GM18499 (cell line): Measurements from ENCODE around the gene BCL10.

Source experiments
- ATAC-seq: cut with Tn5 transposase; IDR thresholded peaks from one replicate; pipeline ENCODE4 v1.9.1; 2021; ENCODE audit warnings: moderate number of reproducible peaks; ENCODE audit not compliant: insufficient read depth, unreplicated experiment

Gene BCL10

DNA sequence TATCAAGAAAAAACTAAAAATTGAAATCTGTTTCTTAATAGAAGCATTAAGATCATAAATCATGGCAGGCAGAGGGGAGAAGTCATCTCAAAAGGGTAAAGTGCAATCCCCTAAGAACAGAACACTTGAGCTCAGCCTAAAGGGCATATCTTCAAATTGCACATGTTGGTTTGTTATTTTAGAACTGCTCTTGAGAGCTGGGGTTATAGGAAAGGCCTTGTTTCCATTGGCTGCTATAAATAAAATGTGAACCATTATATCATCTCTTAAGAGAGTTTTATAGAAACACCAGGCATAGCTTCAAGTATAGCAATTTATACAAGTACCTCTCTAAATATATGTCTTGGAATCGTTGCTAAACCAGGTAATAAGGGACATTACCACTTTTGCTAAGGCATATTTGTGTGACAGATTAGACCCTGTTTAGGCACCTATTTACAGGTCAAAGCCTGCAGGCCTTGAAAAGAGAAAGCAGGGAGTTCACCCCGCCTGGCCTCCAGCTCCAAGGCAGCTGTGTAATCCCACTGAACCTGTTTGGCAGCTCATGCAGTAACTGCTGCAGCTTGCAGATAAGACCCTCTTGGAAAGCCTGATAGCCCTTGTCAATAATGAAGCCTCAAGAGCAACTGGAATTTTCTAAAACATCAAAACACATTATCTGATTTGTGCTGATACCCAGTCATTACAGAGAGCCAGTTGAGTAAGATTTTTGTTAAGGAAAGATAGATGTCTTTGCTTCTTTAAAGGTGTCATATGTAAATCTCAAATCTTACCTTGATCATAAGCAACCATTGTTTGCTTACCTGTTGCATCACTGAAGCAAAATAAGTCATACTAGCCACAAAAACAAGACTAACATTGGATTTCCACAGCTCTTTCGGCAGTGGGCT is 51.5 kb downstream of the BCL10 start:
- no peak for ATAC-seq

DNA sequence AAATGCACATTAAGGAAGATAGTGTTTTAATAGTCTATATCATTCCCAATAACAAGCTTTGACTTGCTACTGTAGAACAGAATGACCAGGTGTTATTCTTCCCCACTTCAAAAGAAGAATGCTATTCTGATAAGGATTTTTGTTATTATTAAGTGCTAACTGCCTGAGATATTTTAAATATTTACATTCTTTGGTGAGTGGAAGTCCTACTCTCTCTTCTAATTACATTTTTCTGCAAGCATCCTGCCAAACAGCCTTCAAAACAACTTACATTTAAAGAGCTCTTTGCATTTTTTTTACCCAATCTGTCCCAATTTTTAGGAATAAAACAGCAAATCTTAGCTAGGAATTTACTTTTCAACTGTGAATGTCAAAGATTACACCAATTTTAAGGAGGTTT is 52.1 kb downstream of the BCL10 start:
- no peak for ATAC-seq

DNA sequence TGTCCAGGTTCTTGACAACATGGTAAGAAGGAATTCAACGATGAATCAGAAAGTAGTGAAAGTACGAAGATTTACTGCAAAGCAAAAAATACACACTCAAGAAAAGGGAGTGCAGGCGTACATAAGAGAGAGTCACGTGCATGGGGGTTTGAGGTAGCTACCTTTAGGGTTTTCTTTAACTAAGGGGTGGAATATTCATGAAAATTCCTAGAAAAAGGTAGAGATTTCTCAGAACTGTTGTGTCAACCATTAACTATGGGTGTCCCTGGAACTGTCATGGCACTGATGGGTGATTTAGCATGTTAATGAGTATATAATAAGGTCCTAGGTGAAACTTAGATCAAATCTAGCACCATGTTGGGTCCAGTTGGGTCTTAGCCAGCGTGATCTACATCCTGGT is 53.1 kb downstream of the BCL10 start:
- no peak for ATAC-seq

DNA sequence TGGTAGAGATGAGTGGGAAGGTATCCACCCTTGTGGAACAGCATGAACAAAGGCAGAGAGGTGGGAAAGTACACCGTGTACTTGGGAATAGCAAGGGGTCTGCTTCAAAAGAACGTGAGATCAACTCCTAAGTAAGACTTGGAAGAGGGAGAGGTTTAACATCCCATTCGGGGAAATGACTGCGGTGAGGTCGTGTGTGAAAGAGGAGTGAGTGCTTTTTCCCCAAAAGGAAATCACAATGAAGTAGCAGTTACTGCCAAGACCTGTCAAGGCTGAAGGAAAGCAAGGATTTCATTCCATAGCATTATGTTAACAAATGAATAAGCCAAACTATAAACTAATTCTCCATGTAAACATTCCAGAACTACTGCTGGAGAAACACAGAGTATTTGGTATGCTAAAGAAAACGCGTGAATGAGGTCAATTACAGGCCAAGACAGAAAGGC is 55.7 kb downstream of the BCL10 start:
- ATAC-seq = no peak

DNA sequence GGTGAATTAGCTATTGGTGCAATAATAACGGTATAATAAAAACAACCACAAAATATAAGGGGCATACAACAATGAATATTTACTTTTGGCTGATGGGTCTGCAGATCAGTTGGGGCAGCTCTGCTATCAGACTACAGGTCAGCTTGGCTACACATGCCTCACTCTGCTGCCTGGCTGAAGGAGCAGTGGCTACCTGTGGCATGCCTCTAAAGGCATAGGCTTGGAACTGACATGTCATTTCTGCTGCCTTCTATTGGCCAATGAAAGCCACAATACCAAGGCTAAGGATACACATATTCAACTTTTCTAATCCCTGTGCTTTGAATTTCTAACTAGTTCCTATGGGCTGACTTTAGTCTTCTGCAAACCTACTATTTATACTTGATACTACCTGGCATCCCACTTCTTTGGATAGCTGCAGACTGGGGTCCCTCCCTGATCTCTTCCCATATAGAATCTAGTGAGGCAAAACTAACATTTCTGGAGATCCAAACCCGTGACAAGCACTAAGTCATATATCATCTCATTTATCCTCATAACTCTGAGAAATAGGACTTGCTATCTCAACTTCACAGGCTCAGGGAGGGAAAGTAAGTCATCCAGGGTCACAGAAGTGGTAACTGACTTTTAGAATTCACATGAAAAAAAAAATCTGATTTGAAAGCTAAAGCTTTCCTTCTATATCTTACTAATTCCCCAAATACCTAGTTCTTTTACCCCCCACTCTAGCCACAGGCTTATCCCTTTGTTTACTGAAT is 56.4 kb downstream of the BCL10 start:
- ATAC-seq = no peak

DNA sequence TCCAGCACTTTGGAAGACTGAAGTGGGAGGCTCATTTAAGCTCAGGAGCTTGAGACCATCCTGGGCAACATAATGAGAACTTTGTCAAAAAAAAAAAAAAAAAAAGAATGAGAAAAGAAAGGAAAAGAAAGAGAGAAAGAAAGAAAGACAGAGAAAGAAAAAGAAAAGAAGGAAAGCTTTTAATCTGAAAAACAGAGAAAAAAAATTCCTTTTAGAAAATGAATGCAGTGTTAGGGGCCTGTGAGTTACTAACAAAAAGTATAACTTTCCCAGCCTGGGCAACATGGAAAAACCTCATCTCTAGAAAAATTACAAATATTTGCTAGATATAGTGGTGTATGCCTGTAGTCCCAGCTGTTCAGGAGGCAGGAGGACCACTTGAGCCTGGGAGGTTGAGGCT is 59.7 kb downstream of the BCL10 start:
- ATAC-seq = no peak
